Measurements from ENCODE around the gene CD8B.

Gene CD8B

DNA sequence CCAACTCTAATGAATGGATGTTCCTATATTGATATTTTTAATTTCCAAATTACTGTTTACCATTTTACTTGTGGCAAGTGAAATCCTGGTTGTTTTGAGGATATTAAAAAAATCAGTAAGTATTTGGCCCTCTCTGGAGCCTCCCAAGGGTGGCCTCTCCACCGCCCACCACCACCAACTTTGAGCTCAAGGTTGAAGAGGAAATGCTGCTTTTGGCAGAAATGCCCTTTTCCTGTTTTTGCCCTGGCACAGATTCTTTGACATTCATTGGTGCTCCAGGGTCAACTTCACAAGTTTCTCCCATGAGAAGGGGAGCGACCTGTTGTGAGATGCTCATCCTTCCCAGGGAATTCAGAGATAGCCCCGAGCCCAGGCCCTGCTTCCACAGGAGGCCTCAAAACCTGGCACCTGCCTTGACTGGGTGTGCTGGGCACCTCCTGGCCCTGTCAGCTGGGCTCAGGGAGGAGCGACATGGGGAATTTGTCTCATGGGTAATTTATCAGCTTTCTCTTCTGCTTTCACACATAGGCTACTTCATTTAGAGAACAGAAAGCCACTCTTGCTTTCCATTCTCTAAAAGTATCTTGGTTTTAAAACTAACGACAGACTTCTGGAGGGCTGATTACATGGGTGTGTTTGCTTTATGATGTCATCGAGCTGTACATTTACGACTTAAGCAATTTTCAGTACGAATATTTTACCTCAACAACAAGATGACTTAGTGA lies 77.9 kb downstream of the CD8B start:
- no peak for DNase-seq (ENCODE audit: low read depth)
- no peak overlapping the region for H3K4me3 ChIP-seq (ENCODE audit: low read length)
- TF ChIP-seq CTCF (IDR thresholded peaks at IDR 0.05; ENCODE audit: insufficient read depth, low read depth, low read length, missing control alignments) = no peak

DNA sequence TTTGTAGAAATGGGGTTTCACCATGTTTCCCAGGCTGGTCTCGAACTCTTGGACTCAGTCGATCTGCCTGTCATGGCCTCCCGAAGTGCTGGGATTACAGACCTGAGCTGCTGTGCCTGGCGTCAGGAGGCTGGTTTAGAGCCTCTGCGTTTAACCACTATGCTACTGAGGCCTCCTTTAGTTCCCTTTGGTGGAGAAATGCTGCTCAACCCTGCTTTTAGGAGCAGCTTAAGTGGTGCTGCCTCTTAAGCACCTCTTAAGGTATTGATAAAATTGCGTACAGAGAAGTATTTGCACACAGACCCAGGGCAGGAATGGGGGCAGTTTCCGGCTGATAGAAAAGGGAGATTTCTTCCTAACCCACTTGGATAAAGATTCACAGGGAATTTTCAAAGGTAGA lies 78.9 kb downstream of the CD8B start:
- no peak for DNase-seq (ENCODE audit: low read depth)

GRCh38 chr2:86781363-86781762 lies 80.3 kb downstream of the CD8B start:
- no peak overlapping the region for H3K4me3 ChIP-seq (ENCODE audit: low read length)
- no peak for TF ChIP-seq CTCF (IDR thresholded peaks at IDR 0.05; ENCODE audit: insufficient read depth, low read depth, low read length, missing control alignments)
- DNase-seq (ENCODE audit: low read depth) = no peak

More for the DNA sequence above, 78.9 kb downstream of the CD8B start:
- no peak overlapping the region for H3K4me3 ChIP-seq (ENCODE audit: low read length)
- TF ChIP-seq CTCF (IDR thresholded peaks at IDR 0.05; ENCODE audit: insufficient read depth, low read depth, low read length, missing control alignments) = no peak

DNA sequence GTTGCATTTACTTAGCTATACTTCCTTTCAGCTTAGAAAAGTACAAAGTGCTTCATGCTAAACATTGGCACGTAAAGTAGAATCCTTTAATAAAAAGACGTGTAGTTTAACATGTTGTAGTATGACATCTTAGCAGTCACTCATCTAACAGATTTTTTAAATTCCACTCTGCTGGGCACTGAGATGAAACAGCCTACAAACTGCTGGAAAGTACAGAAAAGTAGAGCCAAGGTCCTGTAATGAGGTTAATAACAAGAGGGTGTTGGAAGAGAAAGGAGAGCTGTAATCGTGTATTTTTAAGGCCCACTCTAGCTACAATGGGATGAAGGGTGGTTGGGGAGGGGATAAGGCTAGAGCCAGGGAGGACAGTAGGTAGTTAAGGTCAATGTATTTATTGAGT lies 81.7 kb downstream of the CD8B start:
- no peak for DNase-seq (ENCODE audit: low read depth)
- no peak for TF ChIP-seq CTCF (IDR thresholded peaks at IDR 0.05; ENCODE audit: insufficient read depth, low read depth, low read length, missing control alignments)
- H3K4me3 ChIP-seq (ENCODE audit: low read length) = no peak overlapping the region

DNA sequence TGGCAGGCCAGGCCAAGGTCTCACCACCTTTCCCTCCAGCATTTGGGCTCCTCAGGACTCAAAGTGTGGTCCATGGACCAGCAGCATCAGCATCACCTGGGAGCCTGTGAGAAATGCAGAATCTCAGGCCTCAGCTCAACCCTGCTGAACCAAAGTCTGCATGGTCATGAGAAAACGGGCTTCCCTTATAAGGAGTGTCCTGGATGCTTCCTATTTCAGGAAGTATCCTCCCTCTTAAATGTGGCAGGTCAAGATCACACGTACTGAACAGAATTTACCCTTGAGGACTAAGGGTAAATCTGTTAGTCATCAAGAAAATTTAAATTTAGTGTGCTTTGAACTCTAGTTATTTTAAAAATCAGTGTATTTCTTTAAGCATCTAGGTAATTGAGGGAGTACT lies 82.7 kb downstream of the CD8B start:
- TF ChIP-seq CTCF (IDR thresholded peaks at IDR 0.05; ENCODE audit: insufficient read depth, low read depth, low read length, missing control alignments) = no peak
- no peak for DNase-seq (ENCODE audit: low read depth)
- no peak overlapping the region for H3K4me3 ChIP-seq (ENCODE audit: low read length)

- no peak for TF ChIP-seq CTCF (IDR thresholded peaks at IDR 0.05; ENCODE audit: insufficient read depth, low read depth, low read length, missing control alignments)
- H3K4me3 ChIP-seq (ENCODE audit: low read length) = no peak overlapping the region
- no peak for DNase-seq (ENCODE audit: low read depth)
These were observed 85.2 kb downstream of the CD8B start for GRCh38 chr2:86776532-86776931.

- no peak for TF ChIP-seq CTCF (IDR thresholded peaks at IDR 0.05; ENCODE audit: insufficient read depth, low read depth, low read length, missing control alignments)
- no peak overlapping the region for H3K4me3 ChIP-seq (ENCODE audit: low read length)
- no peak for DNase-seq (ENCODE audit: low read depth)
These were observed 86.3 kb downstream of the CD8B start for GRCh38 chr2:86775338-86775737.
